Subcutaneous adipose tissue (tissue), 4 donors: ENCODE results near the gene HYAL2. TPM values are rescaled to one million over a fixed set of nuclear protein-coding genes. Genes with fewer than 3 reads are reported as not detected.

Experiments
- CTCF ChIP-seq: fragments of 450-650 bp; IDR thresholded peaks from one replicate; pipeline ENCODE4 v1.5.1; 2016; ENCODE audit warnings: low read depth, mild to moderate bottlenecking, control low read depth, antibody characterized with exemption, moderate library complexity
- total RNA-seq, 4 donors: library from RNA; depleted of rRNA; stranded (reverse); fragments of >200 nt; gene quantifications; one replicate each; pipeline ENCODE4 v1.1.0, GENCODE V29; 2016

HYAL2 gene
- 100 to 1,000 TPM in 2 of 4 donors, 10 to 100 TPM in 2; 54.4 to 207 (median 117) TPM for total RNA-seq

- TF ChIP-seq CTCF: no peak
Observed at GRCh38 chr3:50322386-50323091, at the start of gene HYAL2. Gene HYAL2, minus strand, starts transcription at chr3:50322745. Its CDS starts 2,256 bp downstream, at chr3:50320489.

GRCh38 chr3:50371133-50371685, 48.7 kb upstream of the HYAL2 start:
- TF ChIP-seq CTCF: no peak

GRCh38 chr3:50370594-50370993, 48.0 kb upstream of the HYAL2 start:
- TF ChIP-seq CTCF: no peak

- no peak for TF ChIP-seq CTCF
Observed at GRCh38 chr3:50369012-50369670, 46.6 kb upstream of the HYAL2 start.

GRCh38 chr3:50365842-50366220, 43.3 kb upstream of the HYAL2 start:
- no peak for TF ChIP-seq CTCF

- no peak for TF ChIP-seq CTCF
Observed at GRCh38 chr3:50365080-50365841, 42.7 kb upstream of the HYAL2 start.
